MM.1S (cell line): ENCODE measurements around the gene MAML3.

Experiments
- CTCF ChIP-seq: fragments of 300-600 bp; sonication (generic); IDR thresholded peaks from 2 replicates; pipeline ENCODE4 v1.5.1; 2016; ENCODE audit warnings: antibody characterized with exemption, low read length, mixed read lengths
- EZH2 ChIP-seq: fragments of 300-600 bp; sonication (generic); optimal IDR thresholded peaks from 2 replicates; pipeline ENCODE3; 2017; ENCODE audit warnings: low read depth, mild to moderate bottlenecking, antibody characterized with exemption, low read length, mixed read lengths

- TF ChIP-seq CTCF (no peak), EZH2 (no peak)
These were observed 44.2 kb downstream of the MAML3 start for GRCh38 chr4:140109737-140110136.
